Panc1 (cell line): ENCODE data around the gene CDK5R1. TPM values are rescaled to one million over a fixed set of nuclear protein-coding genes. Genes with fewer than 3 reads are reported as not detected.

Experiments
- ATAC-seq: fragments of 200-7000 bp; cut with Tn5 transposase; 2 replicates; pipeline ENCODE4 v1.9.1; 2020; ENCODE audit warnings: mild to moderate bottlenecking, moderate library complexity
- BruUV-seq: library from RNA; stranded (reverse); fragments of 400-500 nt; replicated peaks from 2 replicates; lab custom pipeline; 2021; lab: Mats Ljungman, UMichigan
- CTCF ChIA-PET: fragments of 300-600 bp; sonication (Branson Sonifier 250); formaldehyde crosslinking; loops from one replicate; lab custom pipeline; 2022; ENCODE audit warnings: antibody characterized with exemption; lab: Charles Lee
- POLR2A ChIA-PET: fragments of 300-600 bp; sonication (Branson Sonifier 250); formaldehyde crosslinking; loops from one replicate; lab custom pipeline; 2022; ENCODE audit warnings: antibody characterized with exemption; lab: Charles Lee
- DNase-seq: peaks from one replicate; pipeline ENCODE4 v3.0.0-alpha.2; 2010; ENCODE audit warnings: low read depth, low spot score
- H3K27ac ChIP-seq: 2 replicates; pipeline ENCODE4 v1.5.1; 2011; ENCODE audit warnings: mild to moderate bottlenecking, low read length, inconsistent platforms
- H3K27me3 ChIP-seq: fragments of 200-500 bp; sonication (Bioruptor generic); 2 replicates; pipeline ENCODE4 v1.6.0; 2014; ENCODE audit warnings: low read length, inconsistent platforms; ENCODE audit not compliant: control insufficient read depth, insufficient read depth
- H3K36me3 ChIP-seq: fragments of 200-500 bp; sonication (Bioruptor generic); 2 replicates; pipeline ENCODE4 v1.5.1; 2014; ENCODE audit warnings: inconsistent platforms, mild to moderate bottlenecking, low read length, moderate library complexity; ENCODE audit not compliant: control insufficient read depth, insufficient read depth
- H3K4me1 ChIP-seq: 2 replicates; pipeline ENCODE4 v1.5.1; 2011; ENCODE audit warnings: inconsistent platforms, mild to moderate bottlenecking, low read length, moderate library complexity; ENCODE audit not compliant: control insufficient read depth, insufficient read depth
- H3K4me3 ChIP-seq, 2 experiments: 2 replicates each; pipeline ENCODE4 v1.5.1; 2011 to 2012; ENCODE audit warnings: low read depth in 2 of 2, low read length in 2 of 2, mild to moderate bottlenecking in 2 of 2, inconsistent platforms in 1 of 2, moderate library complexity in 1 of 2
- H3K9me3 ChIP-seq: fragments of 200-500 bp; sonication (Bioruptor generic); 2 replicates; pipeline ENCODE4 v1.5.1; 2014; ENCODE audit warnings: low read depth, mild to moderate bottlenecking, inconsistent platforms, low read length, moderate library complexity; ENCODE audit not compliant: control insufficient read depth, insufficient read depth
- POLR2AphosphoS5 ChIP-seq: IDR thresholded peaks from 2 replicates; pipeline ENCODE4 v1.6.1; 2012; ENCODE audit warnings: mild to moderate bottlenecking, low read depth, low read length, moderate library complexity
- REST ChIP-seq, 2 experiments: IDR thresholded peaks; 2 replicates each; pipeline ENCODE4 v1.6.1; 2011 to 2012; ENCODE audit warnings: low read depth in 2 of 2, control low read depth in 1 of 2, low read length in 1 of 2, mild to moderate bottlenecking in 1 of 2, moderate library complexity in 1 of 2; ENCODE audit not compliant: insufficient read depth in 1 of 2
- SIN3A ChIP-seq: IDR thresholded peaks from 2 replicates; pipeline ENCODE4 v1.6.1; 2012; ENCODE audit warnings: low read depth, mild to moderate bottlenecking, low read length, moderate library complexity, borderline replicate concordance; ENCODE audit not compliant: insufficient read depth
- TCF7L2 ChIP-seq: IDR thresholded peaks from 2 replicates; pipeline ENCODE4 v1.6.1; 2011; ENCODE audit warnings: mild to moderate bottlenecking, low read depth, low read length, inconsistent platforms
- in situ Hi-C: cut with HindIII; loops from 2 replicates; pipeline ENCODE4 v1.10.0; 2016; ENCODE audit warnings: low sequenced_read_pairs, low pct_unique_long_range_greater_than_20kb
- intact Hi-C: fragments of 100-400 bp; cut with micrococcal nuclease; formaldehyde crosslinking; loops from one replicate; pipeline ENCODE4 v1.10.0; 2022; ENCODE audit not compliant: unreplicated experiment
- total RNA-seq: library from RNA; stranded (reverse); gene quantifications from one replicate; pipeline ENCODE4 v1.2.1, GENCODE V29; 2021; ENCODE audit not compliant: unreplicated experiment
- TF ChIP-seq, protein P1 (sequence below): fragments of 450-650 bp; IDR thresholded peaks from 2 replicates; pipeline ENCODE4 v1.5.1; 2017; ENCODE audit warnings: mild to moderate bottlenecking

The CDK5R1 gene
- total RNA-seq, 1 experiment from 2014 or later = 7.9 TPM

DNA sequence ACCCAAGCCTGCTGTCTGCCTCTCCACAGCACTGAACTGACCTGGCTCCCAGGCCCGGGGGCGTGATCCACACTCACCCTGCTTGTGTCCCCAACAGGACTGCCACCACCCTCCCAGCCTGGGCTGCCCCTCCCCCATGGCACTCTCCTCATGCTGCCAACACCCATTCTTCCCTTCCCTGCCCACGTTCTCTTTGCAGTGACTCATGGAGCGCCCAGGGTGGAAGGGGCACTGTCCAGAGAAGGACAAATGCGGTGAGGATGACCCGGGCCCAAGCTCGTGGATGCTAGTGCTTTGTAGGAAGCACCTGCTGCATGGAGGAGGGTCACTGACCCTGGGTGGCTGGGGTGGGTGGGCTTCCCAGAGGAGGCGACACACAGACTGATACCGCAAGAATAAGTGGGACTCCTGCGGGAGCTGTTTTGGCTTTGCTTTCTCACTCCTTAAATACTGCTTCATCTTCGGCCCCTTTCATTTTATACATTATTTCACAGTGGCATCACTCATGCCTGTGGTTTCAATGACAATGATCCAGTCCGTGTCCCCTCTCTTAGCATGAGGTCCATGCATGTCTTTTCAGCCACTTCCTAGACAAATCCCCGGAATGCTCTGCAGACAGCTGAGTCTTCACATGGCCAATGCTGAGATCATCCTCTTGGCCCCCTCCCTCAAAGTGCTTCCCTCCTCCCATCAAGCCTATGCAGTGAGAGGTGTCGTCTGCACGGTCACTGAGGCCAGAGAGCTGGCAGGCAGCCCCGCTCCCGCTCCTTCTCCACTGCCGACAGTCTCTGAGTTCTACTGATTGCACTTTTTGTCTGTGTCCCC lies 17.6 kb downstream of the CDK5R1 start:
- no peaks in the 10 kb centered on the region for H3K9me3 ChIP-seq

GRCh38 chr17:32508926-32509325 lies 22.1 kb downstream of the CDK5R1 start:
- BruUV-seq = no TSS peak
- H3K36me3 ChIP-seq = no peaks in the 10 kb centered on the region
- in situ Hi-C loops (no loop called here), intact Hi-C loops (no loop called here)
- TF ChIP-seq POLR2AphosphoS5 (no peak), REST (IDR thresholded peaks at IDR 0.05; ENCODE audit: insufficient read depth in 1 of 2, low read depth in 2 of 2, low read length in 1 of 2) (no peak), SIN3A (no peak), TCF7L2 (no peak)
- TF ChIP-seq, protein P1, sequence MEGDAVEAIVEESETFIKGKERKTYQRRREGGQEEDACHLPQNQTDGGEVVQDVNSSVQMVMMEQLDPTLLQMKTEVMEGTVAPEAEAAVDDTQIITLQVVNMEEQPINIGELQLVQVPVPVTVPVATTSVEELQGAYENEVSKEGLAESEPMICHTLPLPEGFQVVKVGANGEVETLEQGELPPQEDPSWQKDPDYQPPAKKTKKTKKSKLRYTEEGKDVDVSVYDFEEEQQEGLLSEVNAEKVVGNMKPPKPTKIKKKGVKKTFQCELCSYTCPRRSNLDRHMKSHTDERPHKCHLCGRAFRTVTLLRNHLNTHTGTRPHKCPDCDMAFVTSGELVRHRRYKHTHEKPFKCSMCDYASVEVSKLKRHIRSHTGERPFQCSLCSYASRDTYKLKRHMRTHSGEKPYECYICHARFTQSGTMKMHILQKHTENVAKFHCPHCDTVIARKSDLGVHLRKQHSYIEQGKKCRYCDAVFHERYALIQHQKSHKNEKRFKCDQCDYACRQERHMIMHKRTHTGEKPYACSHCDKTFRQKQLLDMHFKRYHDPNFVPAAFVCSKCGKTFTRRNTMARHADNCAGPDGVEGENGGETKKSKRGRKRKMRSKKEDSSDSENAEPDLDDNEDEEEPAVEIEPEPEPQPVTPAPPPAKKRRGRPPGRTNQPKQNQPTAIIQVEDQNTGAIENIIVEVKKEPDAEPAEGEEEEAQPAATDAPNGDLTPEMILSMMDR = no peak
- ATAC-seq = no peak
- CTCF ChIA-PET = no interaction called here
- POLR2A ChIA-PET = no interaction called here
- no peaks in the 10 kb centered on the region for H3K9me3 ChIP-seq
- no peak overlapping the region for H3K4me3 ChIP-seq
- peaks cover 2% of the 10 kb centered on the region; the same call in 1 of the 2 replicates for H3K27me3 ChIP-seq
- no peak for DNase-seq
- no peak overlapping the region for H3K27ac ChIP-seq
- H3K4me1 ChIP-seq = no peaks in the 10 kb centered on the region

More for the DNA sequence above, 17.6 kb downstream of the CDK5R1 start:
- Histone ChIP-seq H3K4me1 (no peaks in the 10 kb centered on the region), H3K27me3 (no peaks in the 10 kb centered on the region), H3K4me3 (no peak overlapping the region), H3K36me3 (no peaks in the 10 kb centered on the region), H3K27ac (no peak overlapping the region)
- POLR2A ChIA-PET = no interaction called here
- CTCF ChIA-PET = no interaction called here
- ATAC-seq (no peak), DNase-seq (no peak)
- no peak for TF ChIP-seq REST (IDR thresholded peaks at IDR 0.05; ENCODE audit: insufficient read depth in 1 of 2, low read depth in 2 of 2, low read length in 1 of 2)
- no peak for TF ChIP-seq POLR2AphosphoS5
- TF ChIP-seq SIN3A = no peak
- no peak for TF ChIP-seq TCF7L2
- TF ChIP-seq, protein P1 = no peak
- intact Hi-C loops = no loop called here
- BruUV-seq = no TSS peak
- in situ Hi-C loops = no loop called here
